HL-60 (cell line): ENCODE data around the gene ROR2.
"Not testable (repeated sequence)": the region's sequence is repeated elsewhere in the genome, so short reads cannot be mapped to it uniquely, and the experiment has no call there.

Experiments
- DNase-seq, 2 experiments: peaks; one replicate each; pipeline ENCODE4 v3.0.0-alpha.2; 2010 to 2020; ENCODE audit warnings: low read depth in 1 of 2, low spot score in 1 of 2
- H3K27ac ChIP-seq: fragments of 250-450 bp; sonication (Bioruptor Pico); replicated peaks from 2 replicates; pipeline ENCODE4 v1.5.1; 2020; ENCODE audit warnings: mild to moderate bottlenecking, moderate library complexity
- H3K27me3 ChIP-seq: fragments of 250-450 bp; sonication (Bioruptor Pico); 2 replicates; pipeline ENCODE4 v1.5.1; 2021; ENCODE audit warnings: mild to moderate bottlenecking, moderate library complexity; ENCODE audit not compliant: insufficient read depth, poor library complexity, severe bottlenecking
- H3K4me3 ChIP-seq: replicated peaks from 2 replicates; pipeline ENCODE4 v1.5.1; 2011; ENCODE audit warnings: mild to moderate bottlenecking, control low read depth, low read length; ENCODE audit not compliant: insufficient read depth
- CTCF ChIP-seq: IDR thresholded peaks from one replicate; pipeline ENCODE4 v1.5.1; 2011; ENCODE audit warnings: low read length, control low read depth, inconsistent platforms; ENCODE audit not compliant: insufficient read depth
- GABPA ChIP-seq: IDR thresholded peaks from 2 replicates; pipeline ENCODE4 v1.6.1; 2012; ENCODE audit warnings: low read depth
- POLR2AphosphoS5 ChIP-seq: IDR thresholded peaks from 2 replicates; pipeline ENCODE4 v1.6.1; 2012; ENCODE audit warnings: low read depth
- REST ChIP-seq: IDR thresholded peaks from 2 replicates; pipeline ENCODE4 v1.6.1; 2012; ENCODE audit warnings: low read depth; ENCODE audit not compliant: insufficient replicate concordance
- SPI1 ChIP-seq: IDR thresholded peaks from 2 replicates; pipeline ENCODE4 v1.6.1; 2012; ENCODE audit warnings: low read depth, mild to moderate bottlenecking, borderline replicate concordance

The ROR2 gene

GRCh38 chr9:91913986-91914385 is 36.0 kb downstream of the ROR2 start:
- DNase-seq: no peak
- Histone ChIP-seq H3K27ac (no peak overlapping the region), H3K4me3 (no peak overlapping the region), H3K27me3 (no peaks in the 10 kb centered on the region)
- TF ChIP-seq POLR2AphosphoS5: no peak
- TF ChIP-seq REST: no peak
- TF ChIP-seq SPI1: no peak
- TF ChIP-seq CTCF: no peak
- no peak for TF ChIP-seq GABPA

GRCh38 chr9:91913096-91913495 is 36.9 kb downstream of the ROR2 start:
- Histone ChIP-seq H3K27ac (no peak overlapping the region), H3K4me3 (no peak overlapping the region), H3K27me3 (no peaks in the 10 kb centered on the region)
- TF ChIP-seq REST (no peak), SPI1 (no peak), POLR2AphosphoS5 (no peak), CTCF (no peak), GABPA (no peak)
- DNase-seq: no peak

GRCh38 chr9:91911657-91912056 is 38.4 kb downstream of the ROR2 start:
- Histone ChIP-seq H3K27ac (no peak overlapping the region), H3K4me3 (no peak overlapping the region), H3K27me3 (no peaks in the 10 kb centered on the region)
- no peak for DNase-seq
- TF ChIP-seq CTCF (no peak), POLR2AphosphoS5 (no peak)

GRCh38 chr9:91909256-91909655 is 40.8 kb downstream of the ROR2 start:
- not testable (repeated sequence) for H3K27ac ChIP-seq, DNase-seq, H3K27me3 ChIP-seq

More at GRCh38 chr9:91909256-91909655, 40.8 kb downstream of the ROR2 start:
- H3K4me3 ChIP-seq: not testable (repeated sequence)
